Neural cell (in vitro differentiated cells): Measurements from ENCODE around the gene QARS1. TPM values are rescaled to one million over a fixed set of nuclear protein-coding genes. Genes with fewer than 3 reads are reported as not detected.

ENCODE experiments used
- H2AFZ ChIP-seq: fragments of 200-600, 300-800 bp; sonication (generic), shearing (Covaris generic); 2 replicates; pipeline ENCODE4 v1.6.0; 2014; ENCODE audit warnings: low read depth, mild to moderate bottlenecking, antibody characterized with exemption, low read length, moderate library complexity
- H3F3A ChIP-seq: fragments of 200-600 bp; shearing (Covaris generic); 2 replicates; pipeline ENCODE4 v1.6.1; 2016; ENCODE audit warnings: mild to moderate bottlenecking, moderate library complexity, mixed read lengths, antibody characterized with exemption, low read length; ENCODE audit not compliant: insufficient read depth, poor library complexity, severe bottlenecking
- H3K27ac ChIP-seq: fragments of 200-600, 300-800 bp; sonication (generic), shearing (Covaris generic); 2 replicates; pipeline ENCODE4 v1.5.1; 2014; ENCODE audit warnings: mild to moderate bottlenecking, low read length, moderate library complexity
- H3K27me3 ChIP-seq: fragments of 300-800, 200-600 bp; sonication (generic), shearing (Covaris generic); 2 replicates; pipeline ENCODE4 v1.6.0; 2014; ENCODE audit warnings: mild to moderate bottlenecking, low read depth, low read length, moderate library complexity; ENCODE audit not compliant: insufficient read depth
- H3K36me3 ChIP-seq: fragments of 300-800, 200-600 bp; sonication (generic), shearing (Covaris generic); 2 replicates; pipeline ENCODE4 v1.5.1; 2014; ENCODE audit warnings: mild to moderate bottlenecking, antibody characterized with exemption, low read length, moderate library complexity; ENCODE audit not compliant: insufficient read depth
- H3K4me2 ChIP-seq: fragments of 300-800, 200-600 bp; sonication (generic), shearing (Covaris generic); 2 replicates; pipeline ENCODE4 v1.6.0; 2014; ENCODE audit warnings: mild to moderate bottlenecking, low read length
- H3K4me3 ChIP-seq: fragments of 300-800, 200-600 bp; sonication (generic), shearing (Covaris generic); 2 replicates; pipeline ENCODE4 v1.5.1; 2014; ENCODE audit warnings: mild to moderate bottlenecking, low read length, moderate library complexity
- H3K79me2 ChIP-seq: fragments of 200-600 bp; shearing (Covaris generic); replicated peaks from 2 replicates; pipeline ENCODE4 v1.6.0; 2014; ENCODE audit warnings: mild to moderate bottlenecking, low read length, moderate library complexity; ENCODE audit not compliant: insufficient read depth
- H3K9ac ChIP-seq: fragments of 300-800, 200-600 bp; sonication (generic), shearing (Covaris generic); 2 replicates; pipeline ENCODE4 v1.6.1; 2016; ENCODE audit warnings: mild to moderate bottlenecking, low read length, mixed read lengths
- H3K9me2 ChIP-seq: fragments of 200-600 bp; shearing (Covaris generic); 2 replicates; pipeline ENCODE4 v1.6.1; 2016; ENCODE audit warnings: mild to moderate bottlenecking, low read length, mixed read lengths; ENCODE audit not compliant: insufficient read depth
- H3K9me3 ChIP-seq: fragments of 200-600, 300-800 bp; sonication (generic), shearing (Covaris generic); 2 replicates; pipeline ENCODE4 v1.6.1; 2016; ENCODE audit warnings: mild to moderate bottlenecking, mixed run types, low read length, moderate library complexity, mixed read lengths
- H4K20me1 ChIP-seq: fragments of 200-600 bp; shearing (Covaris generic); 2 replicates; pipeline ENCODE4 v1.6.1; 2016; ENCODE audit warnings: mild to moderate bottlenecking, mixed run types; ENCODE audit not compliant: insufficient read depth
- EP300 ChIP-seq: fragments of 450-650 bp; conservative IDR thresholded peaks from 2 replicates; pipeline ENCODE4 v1.6.1; 2014; ENCODE audit warnings: antibody characterized with exemption, mild to moderate bottlenecking, moderate library complexity; ENCODE audit not compliant: poor library complexity, severe bottlenecking
- EZH2 ChIP-seq: fragments of 200-600, 300-800 bp; shearing (Covaris generic), sonication (generic); IDR thresholded peaks from 2 replicates; pipeline ENCODE4 v1.6.1; 2014; ENCODE audit warnings: antibody characterized with exemption, low read length, borderline replicate concordance, mild to moderate bottlenecking; ENCODE audit not compliant: insufficient read depth, poor library complexity, severe bottlenecking
- MXI1 ChIP-seq: fragments of 450-650 bp; conservative IDR thresholded peaks from 2 replicates; pipeline ENCODE4 v1.6.1; 2014; ENCODE audit warnings: antibody characterized with exemption, mild to moderate bottlenecking; ENCODE audit not compliant: poor library complexity, severe bottlenecking
- POLR2AphosphoS5 ChIP-seq: IDR thresholded peaks from 2 replicates; pipeline ENCODE4 v1.6.1; 2012
- RAD21 ChIP-seq: fragments of 450-650 bp; conservative IDR thresholded peaks from 2 replicates; pipeline ENCODE4 v1.6.1; 2014; ENCODE audit warnings: antibody characterized with exemption, mild to moderate bottlenecking, moderate library complexity
- SMC3 ChIP-seq: fragments of 450-650 bp; conservative IDR thresholded peaks from 2 replicates; pipeline ENCODE4 v1.6.1; 2014; ENCODE audit warnings: antibody characterized with exemption, mild to moderate bottlenecking, moderate library complexity; ENCODE audit not compliant: poor library complexity
- TAF1 ChIP-seq: IDR thresholded peaks from 2 replicates; pipeline ENCODE4 v1.6.1; 2012; ENCODE audit warnings: low read depth
- polyA plus RNA-seq: library from polyadenylated mRNA; depleted of rRNA; stranded (reverse); fragments of >200 nt; gene quantifications from 2 replicates; pipeline ENCODE4 v1.2.3, GENCODE V29; 2014
- TF ChIP-seq, protein P1 (sequence below): fragments of 450-650 bp; IDR thresholded peaks from 2 replicates; pipeline ENCODE4 v1.5.1; 2014; ENCODE audit warnings: antibody characterized with exemption, mild to moderate bottlenecking, moderate library complexity; ENCODE audit not compliant: poor library complexity, severe bottlenecking
- TF ChIP-seq, protein P2 (sequence below): IDR thresholded peaks from 2 replicates; pipeline ENCODE4 v1.6.1; 2012; ENCODE audit warnings: borderline replicate concordance

Gene QARS1
- polyA plus RNA-seq, 1 donor from 2014 or later, result 174 TPM

DNA sequence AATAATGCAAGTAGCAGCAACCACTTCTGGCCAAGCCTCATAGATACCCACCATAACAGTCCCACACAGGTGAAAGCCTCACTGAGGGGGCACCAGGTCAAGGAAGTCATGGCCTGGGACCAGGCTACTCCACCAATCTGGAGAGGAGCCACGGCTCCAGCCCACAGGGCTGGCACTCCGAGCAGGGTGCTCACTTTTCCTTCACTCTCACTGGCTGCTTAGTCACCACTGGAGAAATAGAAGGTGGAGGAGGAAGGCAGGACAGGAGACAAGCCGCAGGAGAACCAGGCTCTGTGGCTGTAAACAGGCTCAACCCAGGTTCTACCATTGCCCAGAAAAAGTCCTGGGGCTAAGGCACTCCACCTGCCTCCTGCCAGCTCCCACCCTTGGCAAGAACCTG lies 14.9 kb upstream of the QARS1 start:
- no peaks in the 10 kb centered on the region for H3K9me2 ChIP-seq
- H3K9me3 ChIP-seq, result no peaks in the 10 kb centered on the region
- H2AFZ ChIP-seq, result no peak overlapping the region
- H3K27me3 ChIP-seq, result no peaks in the 10 kb centered on the region
- H4K20me1 ChIP-seq, result no peaks in the 10 kb centered on the region
- peaks cover 7% of the 10 kb centered on the region for H3K36me3 ChIP-seq
- no peaks in the 10 kb centered on the region for H3F3A ChIP-seq
- peak overlapping the region; percentile 92 for H3K27ac ChIP-seq
- TF ChIP-seq EZH2 (no peak), TAF1 (no peak), EP300 (no peak), POLR2AphosphoS5 (no peak), MXI1 (no peak), SMC3 (no peak), RAD21 (no peak)
- TF ChIP-seq, protein P1, sequence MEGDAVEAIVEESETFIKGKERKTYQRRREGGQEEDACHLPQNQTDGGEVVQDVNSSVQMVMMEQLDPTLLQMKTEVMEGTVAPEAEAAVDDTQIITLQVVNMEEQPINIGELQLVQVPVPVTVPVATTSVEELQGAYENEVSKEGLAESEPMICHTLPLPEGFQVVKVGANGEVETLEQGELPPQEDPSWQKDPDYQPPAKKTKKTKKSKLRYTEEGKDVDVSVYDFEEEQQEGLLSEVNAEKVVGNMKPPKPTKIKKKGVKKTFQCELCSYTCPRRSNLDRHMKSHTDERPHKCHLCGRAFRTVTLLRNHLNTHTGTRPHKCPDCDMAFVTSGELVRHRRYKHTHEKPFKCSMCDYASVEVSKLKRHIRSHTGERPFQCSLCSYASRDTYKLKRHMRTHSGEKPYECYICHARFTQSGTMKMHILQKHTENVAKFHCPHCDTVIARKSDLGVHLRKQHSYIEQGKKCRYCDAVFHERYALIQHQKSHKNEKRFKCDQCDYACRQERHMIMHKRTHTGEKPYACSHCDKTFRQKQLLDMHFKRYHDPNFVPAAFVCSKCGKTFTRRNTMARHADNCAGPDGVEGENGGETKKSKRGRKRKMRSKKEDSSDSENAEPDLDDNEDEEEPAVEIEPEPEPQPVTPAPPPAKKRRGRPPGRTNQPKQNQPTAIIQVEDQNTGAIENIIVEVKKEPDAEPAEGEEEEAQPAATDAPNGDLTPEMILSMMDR, result no peak
- TF ChIP-seq, protein P2, sequence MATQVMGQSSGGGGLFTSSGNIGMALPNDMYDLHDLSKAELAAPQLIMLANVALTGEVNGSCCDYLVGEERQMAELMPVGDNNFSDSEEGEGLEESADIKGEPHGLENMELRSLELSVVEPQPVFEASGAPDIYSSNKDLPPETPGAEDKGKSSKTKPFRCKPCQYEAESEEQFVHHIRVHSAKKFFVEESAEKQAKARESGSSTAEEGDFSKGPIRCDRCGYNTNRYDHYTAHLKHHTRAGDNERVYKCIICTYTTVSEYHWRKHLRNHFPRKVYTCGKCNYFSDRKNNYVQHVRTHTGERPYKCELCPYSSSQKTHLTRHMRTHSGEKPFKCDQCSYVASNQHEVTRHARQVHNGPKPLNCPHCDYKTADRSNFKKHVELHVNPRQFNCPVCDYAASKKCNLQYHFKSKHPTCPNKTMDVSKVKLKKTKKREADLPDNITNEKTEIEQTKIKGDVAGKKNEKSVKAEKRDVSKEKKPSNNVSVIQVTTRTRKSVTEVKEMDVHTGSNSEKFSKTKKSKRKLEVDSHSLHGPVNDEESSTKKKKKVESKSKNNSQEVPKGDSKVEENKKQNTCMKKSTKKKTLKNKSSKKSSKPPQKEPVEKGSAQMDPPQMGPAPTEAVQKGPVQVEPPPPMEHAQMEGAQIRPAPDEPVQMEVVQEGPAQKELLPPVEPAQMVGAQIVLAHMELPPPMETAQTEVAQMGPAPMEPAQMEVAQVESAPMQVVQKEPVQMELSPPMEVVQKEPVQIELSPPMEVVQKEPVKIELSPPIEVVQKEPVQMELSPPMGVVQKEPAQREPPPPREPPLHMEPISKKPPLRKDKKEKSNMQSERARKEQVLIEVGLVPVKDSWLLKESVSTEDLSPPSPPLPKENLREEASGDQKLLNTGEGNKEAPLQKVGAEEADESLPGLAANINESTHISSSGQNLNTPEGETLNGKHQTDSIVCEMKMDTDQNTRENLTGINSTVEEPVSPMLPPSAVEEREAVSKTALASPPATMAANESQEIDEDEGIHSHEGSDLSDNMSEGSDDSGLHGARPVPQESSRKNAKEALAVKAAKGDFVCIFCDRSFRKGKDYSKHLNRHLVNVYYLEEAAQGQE, result no peak
- H3K79me2 ChIP-seq, result peaks cover 15% of the 10 kb centered on the region
- peak overlapping the region; percentile 100 for H3K4me2 ChIP-seq
- H3K9ac ChIP-seq, result peak overlapping the region; percentile 97
- peak overlapping the region; percentile 100 for H3K4me3 ChIP-seq

GRCh38 chr3:49119036-49119435 lies 14.5 kb upstream of the QARS1 start:
- no peaks in the 10 kb centered on the region for H4K20me1 ChIP-seq
- peaks cover 15% of the 10 kb centered on the region for H3K79me2 ChIP-seq
- H3K9me2 ChIP-seq, result no peaks in the 10 kb centered on the region
- H3K36me3 ChIP-seq, result peaks cover 7% of the 10 kb centered on the region
- peak overlapping the region; percentile 17 for H3K27ac ChIP-seq
- peak overlapping the region; percentile 100 for H3K4me3 ChIP-seq
- H3K4me2 ChIP-seq, result peak overlapping the region; percentile 100
- TF ChIP-seq MXI1 (no peak), SMC3 (no peak), RAD21 (no peak), EZH2 (no peak), TAF1 (no peak), POLR2AphosphoS5 (no peak), EP300 (no peak)
- TF ChIP-seq, protein P2, result no peak
- TF ChIP-seq, protein P1, result no peak
- peak overlapping the region; percentile 97 for H3K9ac ChIP-seq
- no peaks in the 10 kb centered on the region for H3K27me3 ChIP-seq
- no peaks in the 10 kb centered on the region for H3F3A ChIP-seq
- H3K9me3 ChIP-seq, result no peaks in the 10 kb centered on the region
- no peak overlapping the region for H2AFZ ChIP-seq
